K562 (cell line): ENCODE measurements around the gene HSPA1B. TPM values are rescaled to one million over a fixed set of nuclear protein-coding genes. Genes with fewer than 3 reads are reported as not detected.

Experiments
- CLOCK ChIP-seq: fragments of 250-450 bp; sonication (Bioruptor Pico); IDR thresholded peaks from 2 replicates; pipeline ENCODE4 v1.4.0; 2020; ENCODE audit warnings: mild to moderate bottlenecking, moderate library complexity, borderline replicate concordance
- FOXK1 ChIP-seq: sonication (generic); formaldehyde crosslinking; IDR thresholded peaks from 2 replicates; pipeline ENCODE4 v1.8.0; 2022; ENCODE audit warnings: missing genetic modification reagents, mild to moderate bottlenecking, borderline replicate concordance
- HNRNPL ChIP-seq: fragments of 200-400 bp; formaldehyde crosslinking; IDR thresholded peaks from 2 replicates; pipeline ENCODE4 v1.6.1; 2017; ENCODE audit warnings: low read depth, mild to moderate bottlenecking, low read length
- NCOA4 ChIP-seq: fragments of 450-650 bp; IDR thresholded peaks from 2 replicates; pipeline ENCODE4 v1.6.1; 2018; ENCODE audit warnings: mild to moderate bottlenecking; ENCODE audit not compliant: partially characterized antibody
- NFXL1 ChIP-seq: fragments of 450-650 bp; formaldehyde crosslinking; IDR thresholded peaks from 2 replicates; pipeline ENCODE4 v1.4.0; 2021; ENCODE audit warnings: mild to moderate bottlenecking
- SIX5 ChIP-seq, 2 experiments: IDR thresholded peaks; 2 replicates each; pipeline ENCODE4 v1.6.1; 2011; ENCODE audit warnings: low read length in 2 of 2, borderline replicate concordance in 1 of 2, low read depth in 1 of 2, mild to moderate bottlenecking in 1 of 2, moderate library complexity in 1 of 2; ENCODE audit not compliant: insufficient read depth in 1 of 2
- SLC30A9 ChIP-seq: fragments of 250-450 bp; sonication (Bioruptor Pico); IDR thresholded peaks from 2 replicates; pipeline ENCODE4 v1.8.0; 2022; ENCODE audit warnings: mild to moderate bottlenecking, moderate library complexity
- THRB ChIP-seq: fragments of 450-650 bp; formaldehyde crosslinking; conservative IDR thresholded peaks from 2 replicates; pipeline ENCODE4 v1.4.0; 2022; ENCODE audit warnings: mild to moderate bottlenecking, missing genetic modification characterization
- ZKSCAN1 ChIP-seq: fragments of 150-350 bp; IDR thresholded peaks from 2 replicates; pipeline ENCODE4 v1.6.1; 2016; ENCODE audit warnings: low read depth, low read length
- ZNF277 ChIP-seq: fragments of 250-450 bp; sonication (Bioruptor Pico); IDR thresholded peaks from 2 replicates; pipeline ENCODE4 v1.8.0; 2022; ENCODE audit warnings: inconsistent platforms, mild to moderate bottlenecking, moderate library complexity, borderline replicate concordance
- ZNF354B ChIP-seq: fragments of 250-450 bp; sonication (Bioruptor Pico); IDR thresholded peaks from 2 replicates; pipeline ENCODE4 v1.4.0; 2020
- ZNF449 ChIP-seq: fragments of 250-450 bp; sonication (Bioruptor Pico); IDR thresholded peaks from 2 replicates; pipeline ENCODE4 v1.8.0; 2022; ENCODE audit warnings: moderate library complexity, mild to moderate bottlenecking, inconsistent platforms
- polyA plus RNA-seq, 8 experiments: library from polyadenylated mRNA; depleted of rRNA in 4 of 8; stranded (reverse) in 5 of 8; unstranded in 3 of 8; fragments of >200 nt; fragmentation: Nextera tagmentation in 2 of 8; fragmentation: Illumina TruSeq in 1 of 8; extraction: Ambion mirVana in 2 of 8; extraction: Trizol in 1 of 8; gene quantifications; 2 replicates each; pipeline versions ENCODE4 v1.2.1 to v1.2.3, GENCODE V29; 2011 to 2014; ENCODE audit warnings: inconsistent platforms in 1 of 8, missing spikeins in 1 of 8
- total RNA-seq, 7 experiments: library from RNA; depleted of rRNA in 6 of 7; stranded (reverse); fragments of >200 nt in 6 of 7; fragmentation: Illumina TruSeq in 2 of 7; extraction: Trizol in 2 of 7; gene quantifications; 2 replicates each; pipeline versions ENCODE4 v1.2.1 to v1.2.3, GENCODE V29; 2011 to 2021; ENCODE audit warnings: low replicate concordance in 1 of 7
- TF ChIP-seq, protein P1 (sequence below): fragments of 450-650 bp; IDR thresholded peaks from 2 replicates; pipeline ENCODE4 v1.6.1; 2016; ENCODE audit warnings: low read depth, mild to moderate bottlenecking, moderate library complexity
- TF ChIP-seq, protein P2 (sequence below): sonication (generic); formaldehyde crosslinking; IDR thresholded peaks from 2 replicates; pipeline ENCODE4 v1.8.1; 2023; ENCODE audit warnings: mild to moderate bottlenecking, missing genetic modification reagents

The HSPA1B gene
- total and polyA plus RNA-seq, 9 of the 15 experiments (the other 6 are each of a cell fraction or from before 2014, with no cell fraction given): 0.27 to 227 (median 51.2) TPM

- no peak for TF ChIP-seq CLOCK (CRISPR knock-in tag)
- no peak for TF ChIP-seq SIX5 (IDR thresholded peaks at IDR 0.05; ENCODE audit: borderline replicate concordance in 1 of 2, insufficient read depth in 1 of 2, low read depth in 1 of 2, low read length in 2 of 2)
- no peak for TF ChIP-seq ZNF449 (CRISPR knock-in tag)
- peak; percentile 46; the same call in 1 of the 2 replicates for TF ChIP-seq THRB (CRISPR knock-in tag)
- TF ChIP-seq HNRNPL: no peak
- TF ChIP-seq SLC30A9: no peak
- no peak for TF ChIP-seq ZNF277 (CRISPR knock-in tag)
- no peak for TF ChIP-seq ZNF354B (CRISPR knock-in tag)
- peak; percentile 98 for TF ChIP-seq FOXK1 (CRISPR knock-in tag)
- TF ChIP-seq NFXL1 (CRISPR knock-in tag): no peak
- TF ChIP-seq ZKSCAN1: no peak
- no peak for TF ChIP-seq NCOA4
- TF ChIP-seq, protein P1, sequence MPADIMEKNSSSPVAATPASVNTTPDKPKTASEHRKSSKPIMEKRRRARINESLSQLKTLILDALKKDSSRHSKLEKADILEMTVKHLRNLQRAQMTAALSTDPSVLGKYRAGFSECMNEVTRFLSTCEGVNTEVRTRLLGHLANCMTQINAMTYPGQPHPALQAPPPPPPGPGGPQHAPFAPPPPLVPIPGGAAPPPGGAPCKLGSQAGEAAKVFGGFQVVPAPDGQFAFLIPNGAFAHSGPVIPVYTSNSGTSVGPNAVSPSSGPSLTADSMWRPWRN: no peak
- TF ChIP-seq, protein P2, sequence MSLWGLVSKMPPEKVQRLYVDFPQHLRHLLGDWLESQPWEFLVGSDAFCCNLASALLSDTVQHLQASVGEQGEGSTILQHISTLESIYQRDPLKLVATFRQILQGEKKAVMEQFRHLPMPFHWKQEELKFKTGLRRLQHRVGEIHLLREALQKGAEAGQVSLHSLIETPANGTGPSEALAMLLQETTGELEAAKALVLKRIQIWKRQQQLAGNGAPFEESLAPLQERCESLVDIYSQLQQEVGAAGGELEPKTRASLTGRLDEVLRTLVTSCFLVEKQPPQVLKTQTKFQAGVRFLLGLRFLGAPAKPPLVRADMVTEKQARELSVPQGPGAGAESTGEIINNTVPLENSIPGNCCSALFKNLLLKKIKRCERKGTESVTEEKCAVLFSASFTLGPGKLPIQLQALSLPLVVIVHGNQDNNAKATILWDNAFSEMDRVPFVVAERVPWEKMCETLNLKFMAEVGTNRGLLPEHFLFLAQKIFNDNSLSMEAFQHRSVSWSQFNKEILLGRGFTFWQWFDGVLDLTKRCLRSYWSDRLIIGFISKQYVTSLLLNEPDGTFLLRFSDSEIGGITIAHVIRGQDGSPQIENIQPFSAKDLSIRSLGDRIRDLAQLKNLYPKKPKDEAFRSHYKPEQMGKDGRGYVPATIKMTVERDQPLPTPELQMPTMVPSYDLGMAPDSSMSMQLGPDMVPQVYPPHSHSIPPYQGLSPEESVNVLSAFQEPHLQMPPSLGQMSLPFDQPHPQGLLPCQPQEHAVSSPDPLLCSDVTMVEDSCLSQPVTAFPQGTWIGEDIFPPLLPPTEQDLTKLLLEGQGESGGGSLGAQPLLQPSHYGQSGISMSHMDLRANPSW: 0 out of 2 replicates have a peak, but pooled peaks have one; percentile 39
Observed at GRCh38 chr6:31794866-31795615, 32.5 kb upstream of the HSPA1B start (continued).
